OCI-LY1 (cell line): ENCODE results near the gene TSGA10.

Source experiments
- H2AFZ ChIP-seq: fragments of 200-600 bp; sonication (generic), shearing (Covaris generic); 2 replicates; pipeline ENCODE4 v1.6.0; 2014; ENCODE audit warnings: antibody characterized with exemption, mild to moderate bottlenecking, low read length
- H3F3A ChIP-seq: fragments of 200-600 bp; sonication (generic), shearing (Covaris generic); 2 replicates; pipeline ENCODE4 v1.6.0; 2014; ENCODE audit warnings: mild to moderate bottlenecking, antibody characterized with exemption, low read length, moderate library complexity; ENCODE audit not compliant: insufficient read depth
- H3K27ac ChIP-seq: fragments of 200-600 bp; sonication (generic); 2 replicates; pipeline ENCODE4 v1.5.1; 2014; ENCODE audit warnings: low read length, mixed run types, mild to moderate bottlenecking, low read depth; ENCODE audit not compliant: poor library complexity, severe bottlenecking
- H3K27me3 ChIP-seq: fragments of 200-600 bp; sonication (generic); 2 replicates; pipeline ENCODE4 v1.6.0; 2014; ENCODE audit warnings: antibody characterized with exemption, mild to moderate bottlenecking, low read length, moderate library complexity; ENCODE audit not compliant: insufficient read depth
- H3K36me3 ChIP-seq: fragments of 200-600 bp; sonication (generic); 2 replicates; pipeline ENCODE4 v1.6.1; 2014; ENCODE audit warnings: mild to moderate bottlenecking, antibody characterized with exemption, low read length, moderate library complexity, mixed read lengths; ENCODE audit not compliant: insufficient read depth
- H3K4me1 ChIP-seq: fragments of 200-600 bp; sonication (generic); 2 replicates; pipeline ENCODE4 v1.5.1; 2014; ENCODE audit warnings: mild to moderate bottlenecking, low read length, moderate library complexity; ENCODE audit not compliant: insufficient read depth, severe bottlenecking
- H3K4me2 ChIP-seq: fragments of 200-600 bp; sonication (generic), shearing (Covaris generic); 2 replicates; pipeline ENCODE4 v1.6.1; 2014; ENCODE audit warnings: low read length
- H3K4me3 ChIP-seq: fragments of 200-600 bp; sonication (generic); 2 replicates; pipeline ENCODE4 v1.5.1; 2014; ENCODE audit warnings: low read length, low read depth, mild to moderate bottlenecking, mixed read lengths; ENCODE audit not compliant: poor library complexity, severe bottlenecking
- H3K79me2 ChIP-seq: fragments of 200-600 bp; shearing (Covaris generic); 2 replicates; pipeline ENCODE4 v1.6.1; 2016; ENCODE audit warnings: mixed run types, low read length, mixed read lengths; ENCODE audit not compliant: insufficient read depth
- H3K9ac ChIP-seq: fragments of 200-600 bp; sonication (generic), shearing (Covaris generic); 2 replicates; pipeline ENCODE4 v1.6.1; 2014; ENCODE audit warnings: mild to moderate bottlenecking, low read length, mixed read lengths
- H3K9me2 ChIP-seq: fragments of 200-600 bp; sonication (generic), shearing (Covaris generic); 2 replicates; pipeline ENCODE4 v1.6.1; 2014; ENCODE audit warnings: low read depth, mild to moderate bottlenecking, low read length, mixed read lengths
- H3K9me3 ChIP-seq: fragments of 200-600 bp; shearing (Covaris generic); 2 replicates; pipeline ENCODE4 v1.6.1; 2014; ENCODE audit warnings: low read length, mixed read lengths
- H4K20me1 ChIP-seq: fragments of 200-600 bp; sonication (generic), shearing (Covaris generic); 2 replicates; pipeline ENCODE4 v1.6.0; 2016; ENCODE audit warnings: mild to moderate bottlenecking, low read length; ENCODE audit not compliant: insufficient read depth
- CTCF ChIP-seq: fragments of 200-600 bp; sonication (generic), shearing (Covaris generic); IDR thresholded peaks from 2 replicates; pipeline ENCODE4 v1.5.1; 2017; ENCODE audit warnings: mild to moderate bottlenecking, antibody characterized with exemption, low read length, moderate library complexity, mixed read lengths
- EZH2 ChIP-seq: fragments of 200-600 bp; sonication (generic), shearing (Covaris generic); IDR thresholded peaks from 2 replicates; pipeline ENCODE4 v1.8.0; 2017; ENCODE audit warnings: borderline replicate concordance, mixed run types, mild to moderate bottlenecking, antibody characterized with exemption, low read length, moderate library complexity, mixed read lengths

TSGA10 gene

GRCh38 chr2:99081891-99082290 lies 72.9 kb downstream of the TSGA10 start:
- TF ChIP-seq CTCF = no peak
- TF ChIP-seq EZH2 = no peak
- no peaks in the 10 kb centered on the region for H3F3A ChIP-seq
- no peak overlapping the region for H3K4me2 ChIP-seq
- no peaks in the 10 kb centered on the region for H3K79me2 ChIP-seq
- H3K9me3 ChIP-seq = no peaks in the 10 kb centered on the region
- no peak overlapping the region for H2AFZ ChIP-seq
- no peaks in the 10 kb centered on the region for H3K27me3 ChIP-seq
- H3K9ac ChIP-seq = no peak overlapping the region
- H4K20me1 ChIP-seq = no peaks in the 10 kb centered on the region
- H3K36me3 ChIP-seq = no peaks in the 10 kb centered on the region
- H3K4me1 ChIP-seq = no peaks in the 10 kb centered on the region
- no peak overlapping the region for H3K4me3 ChIP-seq
- no peak overlapping the region for H3K27ac ChIP-seq
- H3K9me2 ChIP-seq = no peaks in the 10 kb centered on the region

- Histone ChIP-seq H3K79me2 (no peaks in the 10 kb centered on the region), H3K9ac (no peak overlapping the region), H3K9me3 (no peaks in the 10 kb centered on the region), H3K27ac (no peak overlapping the region), H3K4me2 (no peak overlapping the region), H3K27me3 (no peaks in the 10 kb centered on the region), H3K4me1 (no peaks in the 10 kb centered on the region), H4K20me1 (no peaks in the 10 kb centered on the region), H3K9me2 (no peaks in the 10 kb centered on the region), H3K4me3 (no peak overlapping the region), H3F3A (no peaks in the 10 kb centered on the region), H2AFZ (no peak overlapping the region), H3K36me3 (no peaks in the 10 kb centered on the region)
- TF ChIP-seq EZH2 = no peak
- TF ChIP-seq CTCF = no peak
Measured at GRCh38 chr2:99079226-99079625, 75.5 kb downstream of the TSGA10 start.

- no peaks in the 10 kb centered on the region for H3K9me2 ChIP-seq
- H3F3A ChIP-seq = no peaks in the 10 kb centered on the region
- no peaks in the 10 kb centered on the region for H3K36me3 ChIP-seq
- no peaks in the 10 kb centered on the region for H3K9me3 ChIP-seq
- H3K4me1 ChIP-seq = no peaks in the 10 kb centered on the region
- H3K4me2 ChIP-seq = no peak overlapping the region
- H2AFZ ChIP-seq = no peak overlapping the region
- no peaks in the 10 kb centered on the region for H4K20me1 ChIP-seq
- no peak overlapping the region for H3K4me3 ChIP-seq
- H3K27me3 ChIP-seq = no peaks in the 10 kb centered on the region
- H3K79me2 ChIP-seq = no peaks in the 10 kb centered on the region
- no peak overlapping the region for H3K9ac ChIP-seq
- H3K27ac ChIP-seq = no peak overlapping the region
- TF ChIP-seq CTCF = no peak
- no peak for TF ChIP-seq EZH2
Measured at GRCh38 chr2:99072551-99072950, 82.2 kb downstream of the TSGA10 start.
